PFSK-1 (cell line): ENCODE results near the gene MED1.

Experiments
- FOXP2 ChIP-seq: optimal IDR thresholded peaks from 2 replicates; pipeline ENCODE3; 2011; ENCODE audit warnings: borderline replicate concordance, control low read depth, inconsistent platforms; ENCODE audit not compliant: insufficient read depth; ENCODE audit errors: extremely low read length, extremely low read depth
- POLR2AphosphoS5 ChIP-seq: IDR thresholded peaks from 2 replicates; pipeline ENCODE4 v1.6.1; 2012; ENCODE audit warnings: low read depth, mild to moderate bottlenecking, control low read depth, low read length, moderate library complexity
- REST ChIP-seq, 2 experiments: IDR thresholded peaks; 2 replicates each; pipeline versions ENCODE4 v1.6.1 to v1.8.0; 2011 to 2012; ENCODE audit warnings: low read depth in 2 of 2, low read length in 2 of 2, control low read depth in 1 of 2, inconsistent platforms in 1 of 2, mild to moderate bottlenecking in 1 of 2, moderate library complexity in 1 of 2; ENCODE audit not compliant: insufficient read depth in 1 of 2
- SIN3A ChIP-seq: IDR thresholded peaks from 2 replicates; pipeline ENCODE4 v1.6.1; 2012; ENCODE audit warnings: mild to moderate bottlenecking, low read length, moderate library complexity, borderline replicate concordance; ENCODE audit not compliant: insufficient read depth
- TAF1 ChIP-seq: IDR thresholded peaks from 2 replicates; pipeline ENCODE4 v1.6.1; 2012; ENCODE audit warnings: low read length, control low read depth, borderline replicate concordance; ENCODE audit not compliant: insufficient read depth

MED1 gene

GRCh38 chr17:39402244-39402889, 48.7 kb downstream of the MED1 start:
- peak; percentile 100 for TF ChIP-seq SIN3A
- peak; percentile 37; the same call in 1 of the 2 replicates for TF ChIP-seq POLR2AphosphoS5
- TF ChIP-seq FOXP2, result no peak
- TF ChIP-seq REST (IDR thresholded peaks at IDR 0.05; ENCODE audit: insufficient read depth in 1 of 2, low read depth in 2 of 2, low read length in 2 of 2), result no peak
- TF ChIP-seq TAF1, result no peak

DNA sequence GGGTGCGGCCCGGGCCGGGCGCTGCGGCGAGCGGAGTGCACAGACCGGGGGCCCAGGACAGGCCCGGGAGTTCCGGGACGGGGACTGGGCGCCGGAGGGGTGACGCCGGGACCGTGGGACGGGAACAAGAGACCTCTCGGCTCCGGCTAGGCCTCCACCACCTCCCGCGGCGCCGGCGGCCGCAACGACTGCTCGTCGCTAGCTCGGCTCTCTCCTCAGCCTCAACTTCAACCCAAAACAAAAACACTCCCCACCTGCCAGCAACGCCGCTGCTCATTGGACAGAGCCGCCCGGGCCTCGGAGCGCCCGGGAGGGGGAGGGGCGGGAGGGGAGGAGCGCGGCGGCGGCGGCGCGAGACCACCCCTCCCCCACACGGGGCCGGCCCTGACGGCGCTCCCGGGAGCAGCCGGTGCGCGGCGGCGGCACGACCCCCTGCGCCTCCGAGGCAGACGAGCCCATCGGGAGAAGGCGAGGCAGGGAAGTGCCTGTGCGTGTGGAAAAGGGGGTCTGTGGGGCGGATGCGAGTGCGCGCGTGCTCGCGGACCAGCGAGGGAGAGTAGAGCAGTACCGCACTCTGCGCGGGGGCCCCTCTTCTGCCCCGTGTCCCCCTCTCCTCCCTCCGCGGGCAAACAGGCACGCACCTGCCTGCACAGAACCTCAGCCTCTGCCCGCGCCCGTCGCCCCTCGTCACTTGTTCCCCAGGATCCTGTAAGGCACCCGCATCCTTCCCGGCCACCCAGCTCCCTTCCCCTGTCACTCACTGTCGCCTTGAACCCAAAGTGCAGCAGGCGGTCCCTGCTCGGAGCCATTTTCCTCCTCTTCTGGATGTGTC, 49.4 kb downstream of the MED1 start, which contains the start of gene FBXL20:
Gene FBXL20 (minus strand): TSS at position 215 of the 832 bp plus-strand sequence. CDS start 224 bp downstream, outside the sequence.
- peak; percentile 97 for TF ChIP-seq SIN3A
- TF ChIP-seq FOXP2, result peak; percentile 53
- 0 out of 2 replicates have a peak, but pooled peaks have one; percentile 42 for TF ChIP-seq TAF1
- TF ChIP-seq POLR2AphosphoS5, result no peak
- no peak for TF ChIP-seq REST (IDR thresholded peaks at IDR 0.05; ENCODE audit: insufficient read depth in 1 of 2, low read depth in 2 of 2, low read length in 2 of 2)

DNA sequence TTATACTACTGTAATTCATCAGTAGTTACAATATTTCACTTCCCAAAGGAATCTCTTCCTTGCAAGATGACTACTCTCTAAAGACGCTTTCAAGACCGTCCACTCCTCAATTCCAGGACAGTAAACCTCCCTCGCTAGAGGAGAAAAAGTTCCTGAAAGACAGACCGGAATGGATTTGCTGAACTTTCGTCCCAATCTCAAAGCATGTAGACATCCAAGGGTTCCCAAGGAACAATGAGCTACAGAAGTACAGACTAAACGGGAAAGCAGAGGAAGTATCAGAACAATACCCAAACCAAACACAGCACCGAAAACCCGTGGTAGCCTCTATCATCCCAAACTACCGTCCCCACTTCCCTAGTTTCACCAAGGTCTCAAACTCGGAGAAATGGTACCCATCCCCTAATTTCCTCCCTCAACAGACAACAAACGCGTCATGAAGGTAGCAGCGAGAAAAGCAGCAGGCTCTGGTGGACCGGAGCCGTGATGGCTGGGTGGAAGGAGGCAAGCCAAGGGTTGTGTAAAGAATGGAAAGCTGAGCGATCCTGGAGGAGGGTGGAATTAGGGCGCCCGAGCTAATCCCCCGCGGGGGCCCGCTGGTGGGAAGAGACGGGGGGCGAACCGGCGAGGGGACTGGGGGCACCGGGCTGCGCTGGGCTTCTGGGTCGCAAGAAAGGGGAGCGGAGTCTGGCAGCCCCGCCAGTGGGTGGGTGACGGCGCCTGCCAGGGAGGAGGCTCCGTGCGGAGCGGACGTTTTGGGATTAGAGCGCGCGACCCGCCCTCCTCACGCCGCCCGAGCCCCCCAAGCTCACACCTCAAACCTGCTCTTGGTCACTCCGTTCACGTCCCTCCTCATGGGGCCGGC, 50.3 kb downstream of the MED1 start:
- TF ChIP-seq SIN3A, result no peak
- TF ChIP-seq TAF1, result no peak
- TF ChIP-seq POLR2AphosphoS5, result no peak
- TF ChIP-seq FOXP2, result no peak
- no peak for TF ChIP-seq REST (IDR thresholded peaks at IDR 0.05; ENCODE audit: insufficient read depth in 1 of 2, low read depth in 2 of 2, low read length in 2 of 2)

GRCh38 chr17:39399791-39400190, 51.3 kb downstream of the MED1 start:
- TF ChIP-seq POLR2AphosphoS5 (no peak), TAF1 (no peak), REST (IDR thresholded peaks at IDR 0.05; ENCODE audit: insufficient read depth in 1 of 2, low read depth in 2 of 2, low read length in 2 of 2) (no peak), FOXP2 (no peak), SIN3A (no peak)
